ENCODE measurements around the gene CCNL1.
"Not testable (repeated sequence)": the region's sequence is repeated elsewhere in the genome, so short reads cannot be mapped to it uniquely, and the experiment has no call there.

DNA sequence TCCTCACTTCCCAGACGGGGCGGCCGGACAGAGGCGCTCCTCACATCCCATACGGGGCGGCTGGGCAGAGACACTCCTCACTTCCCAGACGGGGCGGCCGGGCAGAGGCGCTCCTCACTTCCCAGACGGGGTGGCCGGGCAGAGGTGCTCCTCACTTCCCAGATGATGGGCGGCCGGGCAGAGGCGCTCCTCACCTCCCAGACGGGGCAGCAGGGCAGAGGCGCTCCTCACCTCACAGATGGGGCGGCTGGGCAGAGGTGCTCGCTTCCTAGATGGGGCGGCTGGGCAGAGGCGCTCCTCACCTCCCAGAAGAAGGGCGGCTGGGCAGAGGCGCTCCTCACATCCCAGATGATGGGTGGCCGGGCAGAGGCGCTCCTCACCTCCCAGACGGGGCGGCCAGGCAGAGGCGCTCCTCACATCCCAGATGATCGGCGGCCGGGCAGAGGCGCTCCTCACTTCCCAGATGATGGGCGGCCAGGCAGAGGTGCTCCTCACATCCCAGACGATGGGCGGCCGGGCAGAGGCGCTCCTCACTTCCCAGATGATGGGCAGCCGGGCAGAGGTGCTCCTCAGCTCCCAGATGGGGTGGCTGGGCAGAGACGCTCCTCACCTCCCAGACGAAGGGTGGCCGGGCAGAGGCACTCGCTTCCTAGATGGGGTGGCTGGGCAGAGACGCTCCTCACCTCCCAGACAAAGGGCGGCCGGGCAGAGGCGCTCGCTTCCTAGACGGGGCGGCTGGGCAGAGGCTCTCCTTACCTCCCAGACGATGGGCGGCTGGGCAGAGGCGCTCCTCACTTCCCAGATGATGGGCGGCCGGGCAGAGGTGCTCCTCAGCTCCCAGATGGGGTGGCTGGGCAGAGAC, 18.8 kb upstream of the CCNL1 start:
- TF ChIP-seq FOXA1 (IDR thresholded peaks at IDR 0.05); SP1 (IDR thresholded peaks at IDR 0.05); FOXK2 (IDR thresholded peaks at IDR 0.05); ARNT (IDR thresholded peaks at IDR 0.05); FOXM1 (IDR thresholded peaks at IDR 0.05; ENCODE audit: borderline replicate concordance); ELF4 (IDR thresholded peaks at IDR 0.05); BHLHE40 (IDR thresholded peaks at IDR 0.05; ENCODE audit: borderline replicate concordance); ZNF384 (IDR thresholded peaks at IDR 0.05): not testable (repeated sequence)

All from HEK293T (cell line).